HG03159 (cell line): ENCODE data around the gene COMMD8.

Source experiments
- ATAC-seq: cut with Tn5 transposase; IDR thresholded peaks from one replicate; pipeline ENCODE4 v1.9.1; 2021; ENCODE audit warnings: mild to moderate bottlenecking, moderate library complexity; ENCODE audit not compliant: unreplicated experiment

Gene COMMD8

DNA sequence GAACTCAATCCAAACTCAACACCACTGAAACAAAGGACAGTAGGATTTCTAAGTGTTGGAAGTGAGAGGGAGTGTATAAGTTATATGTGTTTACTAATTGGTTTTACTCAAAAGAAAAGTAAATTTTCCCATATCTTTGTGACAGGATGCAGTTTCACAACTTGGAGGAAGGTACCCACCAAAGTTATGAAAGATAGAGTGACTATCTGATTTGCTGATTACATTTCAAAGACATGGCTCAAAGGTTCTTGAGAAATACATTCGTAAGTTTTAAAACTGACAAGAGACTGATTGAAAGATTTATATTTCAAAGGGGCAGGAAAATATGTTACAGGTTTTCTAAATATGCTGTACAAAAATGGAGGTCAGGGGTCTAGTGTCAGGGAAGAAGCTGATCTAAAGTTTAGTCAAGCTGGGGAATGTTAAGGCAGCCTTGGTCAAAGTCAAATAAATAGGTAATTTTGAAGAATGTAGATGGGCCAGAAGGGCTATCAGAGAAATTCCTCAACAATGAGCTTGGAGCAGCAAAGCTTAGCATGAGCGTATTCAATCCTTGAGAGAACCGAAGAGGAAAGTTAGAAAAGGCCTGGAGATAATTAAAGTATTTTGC is 9.7 kb upstream of the COMMD8 start:
- ATAC-seq, result no peak

GRCh38 chr4:47471591-47471990 is 8.1 kb upstream of the COMMD8 start:
- ATAC-seq, result no peak

- no peak for ATAC-seq
Measured at GRCh38 chr4:47471064-47471463, 7.6 kb upstream of the COMMD8 start.

DNA sequence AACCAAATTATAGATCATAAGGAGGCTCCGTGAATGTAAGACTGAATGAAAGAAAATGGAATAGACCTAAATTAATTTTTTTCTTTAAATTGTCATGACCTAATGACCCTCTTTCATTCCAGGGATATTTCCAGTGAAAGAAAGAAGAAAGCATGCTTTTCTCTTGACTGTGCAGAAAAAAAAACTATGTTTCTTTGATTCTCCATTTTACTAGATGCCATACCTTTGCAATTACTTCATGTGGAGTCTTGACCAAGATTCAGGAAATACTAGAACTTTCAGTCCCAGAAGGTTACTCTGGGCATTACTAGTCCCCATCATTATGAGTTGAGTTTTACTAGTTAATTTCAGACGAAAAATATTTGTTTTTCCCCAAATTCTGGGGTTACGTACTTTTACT is 6.4 kb upstream of the COMMD8 start:
- ATAC-seq, result no peak

- no peak for ATAC-seq
Measured at GRCh38 chr4:47468706-47469365, 5.3 kb upstream of the COMMD8 start.

DNA sequence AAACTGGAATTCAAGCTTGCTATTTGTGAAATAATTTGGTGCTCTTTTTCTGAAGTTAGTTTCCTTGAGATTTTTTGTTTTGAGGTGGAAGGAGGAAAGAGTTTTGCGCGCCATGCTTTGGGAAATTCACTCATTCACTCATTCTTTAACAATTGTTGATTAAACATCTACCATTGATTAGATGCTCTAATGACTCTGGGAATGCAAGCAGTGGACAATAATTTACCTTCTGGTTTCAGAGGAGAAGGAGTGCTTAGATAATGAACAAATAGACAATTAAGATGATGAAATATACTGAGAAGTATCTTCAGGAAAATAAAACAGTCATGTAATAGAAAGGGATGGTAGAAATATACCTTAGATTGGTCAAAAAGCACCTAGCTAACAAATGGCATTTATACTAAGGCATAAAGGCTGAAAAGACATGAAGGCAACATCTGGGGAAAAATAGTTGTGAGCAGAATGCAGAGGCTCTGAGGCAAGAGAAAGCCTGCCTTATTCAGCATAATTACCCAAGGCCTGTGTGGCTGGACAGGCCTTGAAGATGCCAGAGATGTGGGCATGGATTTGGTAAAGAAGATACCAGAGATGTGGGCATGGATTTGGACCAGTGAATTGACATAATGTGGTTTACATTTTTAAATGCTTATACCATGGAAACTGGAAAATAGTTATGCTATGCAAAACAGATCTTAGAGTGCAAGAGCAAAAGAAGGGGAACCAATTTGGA is 2.7 kb upstream of the COMMD8 start:
- no peak for ATAC-seq

- peak; percentile 51 for ATAC-seq
Measured at GRCh38 chr4:47465004-47465403, 1.5 kb upstream of the COMMD8 start.

DNA sequence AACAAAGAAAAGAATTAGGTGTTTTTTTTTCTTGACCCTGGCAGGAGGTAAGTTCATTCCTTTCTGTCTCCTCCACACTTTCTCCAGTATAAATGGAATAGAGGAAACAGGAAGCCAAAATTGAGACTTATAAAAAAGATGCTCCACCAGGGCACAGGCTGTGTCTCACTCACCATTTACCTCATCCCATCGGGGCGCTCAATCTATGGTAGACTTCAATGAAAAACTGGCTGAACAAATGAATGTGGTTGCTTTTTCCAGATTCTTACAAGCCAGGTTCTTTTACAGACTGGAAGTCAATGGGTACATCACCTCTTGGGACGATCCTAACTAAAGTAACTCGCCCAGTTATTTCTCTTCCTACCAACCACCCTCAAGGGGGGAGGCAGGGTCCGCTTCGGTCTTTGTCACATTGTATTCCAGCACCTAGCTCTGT is 685 bp downstream of the COMMD8 start:
- ATAC-seq, result peak; percentile 2

DNA sequence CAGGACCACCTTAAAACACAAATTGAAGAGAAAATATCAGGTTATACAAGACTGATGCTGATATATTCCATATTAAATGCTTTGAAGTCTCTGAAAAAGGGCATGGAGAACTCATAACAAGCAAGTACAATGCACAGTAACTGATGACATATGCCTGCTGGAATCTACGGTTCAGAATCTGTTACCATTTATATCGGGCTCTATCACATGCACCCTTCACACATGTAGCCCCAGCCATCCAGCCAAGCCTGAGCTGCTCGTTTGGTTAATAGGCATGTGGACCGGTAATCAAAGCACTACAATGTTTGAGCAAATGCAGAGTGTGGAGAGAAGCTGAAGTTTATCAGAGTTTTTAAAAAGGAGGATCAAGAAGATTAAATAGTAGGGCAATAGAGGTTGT is 11.8 kb downstream of the COMMD8 start:
- no peak for ATAC-seq

DNA sequence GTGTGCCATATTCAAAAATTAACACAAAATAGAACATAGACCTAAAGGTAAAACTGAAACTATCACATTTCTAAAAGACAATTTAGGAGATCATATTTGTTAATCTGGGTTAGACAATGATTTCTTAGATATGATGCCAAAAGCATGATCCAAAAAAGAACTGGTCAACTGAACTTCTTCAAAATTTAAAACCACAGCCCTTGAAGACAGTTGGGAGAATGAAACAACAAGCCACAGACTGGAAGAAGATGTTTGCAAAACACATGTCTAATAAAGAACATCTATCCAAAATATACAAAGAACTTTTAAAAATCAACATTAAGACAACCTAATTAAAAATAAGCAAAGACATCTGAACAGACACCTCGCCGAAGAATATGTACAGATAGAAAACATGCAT is 19.5 kb downstream of the COMMD8 start:
- ATAC-seq, result no peak

DNA sequence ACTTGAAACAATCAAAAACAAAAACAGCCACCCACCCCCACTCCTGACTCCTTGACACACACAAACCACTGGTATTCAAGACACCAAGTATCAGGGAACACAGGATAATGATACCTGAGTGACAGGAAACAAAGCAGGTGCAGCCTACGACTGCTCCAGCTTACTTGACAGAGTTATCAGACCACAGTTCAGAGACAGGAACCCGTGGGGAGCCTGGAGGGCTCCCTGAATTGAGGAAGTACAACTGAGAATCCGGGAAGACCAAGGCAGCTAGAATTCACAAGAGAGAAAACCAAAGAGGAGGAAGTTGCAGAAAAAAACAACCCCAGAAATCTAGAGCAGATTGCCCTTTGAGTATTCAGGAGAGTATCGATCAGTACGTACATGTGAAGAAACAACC is 20.5 kb downstream of the COMMD8 start:
- peak; percentile 74 for ATAC-seq

DNA sequence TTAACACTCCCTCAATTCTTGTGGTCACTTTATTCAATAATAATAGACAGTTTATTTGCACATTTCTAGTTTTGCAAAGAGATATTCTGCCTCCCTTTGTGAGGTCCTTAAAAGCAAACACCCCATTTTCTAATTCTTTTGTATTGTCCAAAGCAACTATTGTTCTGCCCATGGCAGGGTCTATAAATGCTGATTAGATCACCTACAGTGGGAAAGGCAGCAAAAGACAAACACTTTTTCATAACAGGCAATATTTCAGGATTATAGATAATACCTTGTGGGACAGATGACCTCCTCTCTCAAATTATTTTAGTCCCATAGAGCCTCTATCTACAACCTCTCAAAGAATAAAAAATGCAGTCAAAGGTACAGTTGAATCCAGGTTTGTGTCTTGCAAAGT is 28.6 kb downstream of the COMMD8 start:
- ATAC-seq, result no peak

GRCh38 chr4:47432749-47433148 is 30.8 kb downstream of the COMMD8 start:
- no peak for ATAC-seq

GRCh38 chr4:47427935-47428334 is 35.6 kb downstream of the COMMD8 start:
- no peak for ATAC-seq

DNA sequence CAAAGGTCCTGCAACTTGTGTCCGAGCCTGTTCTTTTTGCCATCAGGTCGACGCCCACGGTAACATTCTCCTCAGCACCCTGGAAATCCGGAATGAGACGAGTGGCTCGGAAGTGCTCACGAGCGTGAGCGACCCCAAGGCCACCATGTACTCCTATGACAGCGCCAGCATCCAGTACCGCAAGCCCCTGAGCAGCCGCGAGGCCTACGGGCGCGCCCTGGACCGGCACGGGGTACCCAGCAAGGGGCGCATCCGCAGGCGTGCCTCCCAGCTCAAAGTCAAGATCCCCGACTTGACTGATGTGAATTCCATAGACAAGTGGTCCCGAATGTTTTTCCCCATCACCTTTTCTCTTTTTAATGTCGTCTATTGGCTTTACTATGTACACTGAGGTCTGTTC is 37.9 kb downstream of the COMMD8 start:
- ATAC-seq, result no peak

- ATAC-seq, result no peak
Measured at GRCh38 chr4:47419296-47419695, 44.2 kb downstream of the COMMD8 start.

DNA sequence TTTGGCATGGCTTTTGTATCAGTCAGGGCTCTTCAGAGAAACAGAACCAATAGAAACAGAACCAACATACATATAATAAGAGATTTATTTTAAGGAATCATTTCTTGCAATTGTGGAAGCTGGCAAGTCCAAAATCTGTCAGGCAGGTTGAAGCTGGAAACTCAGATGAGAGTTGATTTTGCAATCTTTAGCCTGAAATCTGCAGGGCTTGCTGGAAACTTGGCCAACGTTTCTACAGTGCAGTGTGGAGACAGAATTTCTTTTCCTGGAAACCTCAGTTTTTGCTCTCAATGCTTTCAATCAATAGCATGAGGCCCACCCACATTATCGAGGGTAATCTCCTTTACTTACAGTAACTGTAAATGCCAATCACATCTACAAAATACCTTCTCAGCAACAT is 45.4 kb downstream of the COMMD8 start:
- no peak for ATAC-seq

DNA sequence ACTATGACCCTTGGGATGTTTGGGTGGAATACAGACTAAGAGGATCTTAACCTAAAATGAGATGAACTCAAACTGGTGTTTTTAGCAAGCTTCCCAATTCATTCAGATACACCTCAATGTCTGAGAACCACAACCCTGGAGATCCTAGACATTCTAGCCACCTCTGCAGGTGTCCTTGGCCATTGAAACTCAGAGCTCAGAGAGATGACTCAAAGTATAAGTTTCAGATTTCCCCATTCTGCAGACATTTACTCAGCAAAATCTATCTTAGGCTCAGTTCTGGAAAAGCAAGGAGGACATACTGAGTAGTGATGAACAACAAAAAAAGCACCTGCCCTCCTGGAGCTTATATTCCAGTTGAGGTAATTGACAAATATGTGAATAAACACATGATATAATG is 47.8 kb downstream of the COMMD8 start:
- peak; percentile 60 for ATAC-seq

DNA sequence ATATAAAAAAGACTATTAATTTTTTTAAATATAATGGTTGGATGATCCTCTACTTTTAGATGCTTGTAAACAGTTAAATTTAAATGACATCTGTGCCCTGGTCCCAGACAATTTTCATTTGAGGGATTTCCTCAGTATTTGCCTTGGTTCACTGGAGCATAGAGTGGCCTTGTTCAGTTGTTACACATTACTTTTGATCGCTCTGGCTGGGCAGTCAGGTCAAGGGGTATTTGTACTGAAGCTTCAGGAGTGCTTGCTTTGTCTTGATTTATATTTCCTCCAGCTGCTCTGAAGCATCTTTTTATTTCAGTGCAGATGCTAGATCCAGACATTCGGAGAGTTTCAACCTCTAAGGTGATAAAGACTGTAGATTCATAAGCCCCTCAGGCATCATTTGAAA is 50.0 kb downstream of the COMMD8 start:
- peak; percentile 43 for ATAC-seq

DNA sequence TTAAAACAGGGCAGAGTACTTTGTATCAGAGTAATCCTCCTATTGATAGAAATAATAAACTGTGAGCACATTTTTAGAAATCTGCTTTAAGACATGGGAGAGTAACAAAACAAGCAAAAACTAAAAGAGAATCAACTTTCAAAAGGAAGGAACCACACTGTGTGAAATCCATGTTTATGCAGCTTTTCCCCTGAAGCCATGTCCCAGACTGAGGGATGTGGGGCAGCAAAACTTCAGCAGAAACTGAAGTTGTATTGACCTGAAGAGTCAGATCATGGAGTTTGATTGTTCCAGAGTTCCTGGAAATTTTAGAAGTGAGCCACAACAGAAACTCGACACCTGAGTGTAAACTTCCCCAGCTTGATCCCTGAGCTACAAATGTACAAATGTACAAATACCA is 53.2 kb downstream of the COMMD8 start:
- no peak for ATAC-seq

DNA sequence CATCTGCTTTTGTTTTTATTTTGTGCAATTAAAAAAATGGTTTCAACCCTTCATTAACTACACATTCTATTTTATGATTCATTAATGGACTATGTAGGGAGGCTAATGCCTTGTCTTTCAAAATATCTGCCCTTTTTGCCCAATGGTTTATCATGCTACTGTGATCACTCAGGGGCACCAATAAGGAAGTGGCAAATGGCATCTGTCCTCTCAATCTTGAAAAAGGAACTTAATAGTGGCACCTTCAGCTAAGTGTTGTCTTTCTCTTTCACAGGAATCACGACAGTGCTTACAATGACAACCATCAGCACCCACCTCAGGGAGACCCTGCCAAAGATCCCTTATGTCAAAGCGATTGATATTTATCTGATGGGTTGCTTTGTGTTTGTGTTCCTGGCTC is 57.1 kb downstream of the COMMD8 start:
- ATAC-seq, result no peak
